H1 (cell line): Measurements from ENCODE around the gene ACOT11. TPM values are rescaled to one million over a fixed set of nuclear protein-coding genes. Genes with fewer than 3 reads are reported as not detected.

Experiments
- CREB1 ChIP-seq: IDR thresholded peaks from 2 replicates; pipeline ENCODE4 v1.6.1; 2012; ENCODE audit warnings: inconsistent platforms
- PHF8 ChIP-seq: fragments of 200-600 bp; sonication (generic); conservative IDR thresholded peaks from 2 replicates; pipeline ENCODE4 v1.7.1; 2012; ENCODE audit warnings: low read depth, mild to moderate bottlenecking, inconsistent platforms, low read length, moderate library complexity
- POLR2A ChIP-seq, 2 experiments: IDR thresholded peaks; 1 replicate in 1 of 2; 2 replicates in 1 of 2; pipeline ENCODE4 v1.6.1; 2011; ENCODE audit warnings: low read depth in 2 of 2, low read length in 2 of 2, mild to moderate bottlenecking in 2 of 2; ENCODE audit errors: control extremely low read depth in 1 of 2
- SP1 ChIP-seq: IDR thresholded peaks from 2 replicates; pipeline ENCODE4 v1.6.1; 2011; ENCODE audit warnings: low read depth, low read length
- polyA plus RNA-seq, 7 experiments: library from polyadenylated mRNA; depleted of rRNA in 3 of 7; stranded (reverse) in 5 of 7; unstranded in 2 of 7; fragments of >200 nt in 5 of 7; fragments of 200-250 nt in 2 of 7; gene quantifications; 1 replicate in 5 of 7; 2 replicates in 1 of 7; 4 replicates in 1 of 7; pipeline versions ENCODE4 v1.2.1 to v1.2.3, GENCODE V29; 2011 to 2013; ENCODE audit warnings: missing spikeins in 2 of 7, mixed read lengths in 2 of 7
- total RNA-seq: library from RNA; stranded (reverse); fragmentation: NEBNext Ultra II Directional; extraction: Animal tissue kit (Norgen Biotek cat#: 25700); gene quantifications from 2 replicates; pipeline ENCODE4 v1.2.1, GENCODE V29; 2021
- TF ChIP-seq, protein P1 (sequence below): IDR thresholded peaks from 2 replicates; pipeline ENCODE4 v1.6.1; 2011; ENCODE audit warnings: low read length, improper control_type of control experiment

ACOT11 gene
- total and polyA plus RNA-seq, 2 of the 8 experiments (the other 6 are each of a cell fraction or from before 2014, with no cell fraction given), result 3.8 to 4.5 TPM

- TF ChIP-seq PHF8 (no peak), SP1 (no peak), POLR2A (IDR thresholded peaks at IDR 0.05; ENCODE audit: control extremely low read depth in 1 of 2, low read depth in 2 of 2, low read length in 2 of 2) (no peak), CREB1 (no peak)
- TF ChIP-seq, protein P1, sequence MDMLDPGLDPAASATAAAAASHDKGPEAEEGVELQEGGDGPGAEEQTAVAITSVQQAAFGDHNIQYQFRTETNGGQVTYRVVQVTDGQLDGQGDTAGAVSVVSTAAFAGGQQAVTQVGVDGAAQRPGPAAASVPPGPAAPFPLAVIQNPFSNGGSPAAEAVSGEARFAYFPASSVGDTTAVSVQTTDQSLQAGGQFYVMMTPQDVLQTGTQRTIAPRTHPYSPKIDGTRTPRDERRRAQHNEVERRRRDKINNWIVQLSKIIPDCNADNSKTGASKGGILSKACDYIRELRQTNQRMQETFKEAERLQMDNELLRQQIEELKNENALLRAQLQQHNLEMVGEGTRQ, result no peak
Measured at GRCh38 chr1:54606096-54606989, 58.3 kb downstream of the ACOT11 start (continued).
